ENCODE results near the gene TSPAN17.

- TF ChIP-seq PPARA (CRISPR knock-in tag; IDR thresholded peaks at IDR 0.05; ENCODE audit: borderline replicate concordance) (no peak), POU6F1 (CRISPR knock-in tag; IDR thresholded peaks at IDR 0.05; ENCODE audit: borderline replicate concordance, low read depth) (no peak), TCF4 (CRISPR knock-in tag; IDR thresholded peaks at IDR 0.05; ENCODE audit: borderline replicate concordance) (no peak), ARNTL (CRISPR knock-in tag; IDR thresholded peaks at IDR 0.05; ENCODE audit: borderline replicate concordance, low read depth) (no peak), GLIS3 (CRISPR knock-in tag; IDR thresholded peaks at IDR 0.05) (no peak), BACH2 (CRISPR knock-in tag; IDR thresholded peaks at IDR 0.05; ENCODE audit: borderline replicate concordance) (no peak), CREB5 (CRISPR knock-in tag; IDR thresholded peaks at IDR 0.05; ENCODE audit: low read depth) (no peak), CSRNP3 (CRISPR knock-in tag; IDR thresholded peaks at IDR 0.05) (no peak), CSDC2 (CRISPR knock-in tag; IDR thresholded peaks at IDR 0.05) (no peak), ZFP30 (CRISPR knock-in tag; IDR thresholded peaks at IDR 0.05) (no peak), PATZ1 (CRISPR knock-in tag; IDR thresholded peaks at IDR 0.05; ENCODE audit: borderline replicate concordance) (no peak)
Observed at GRCh38 chr5:176610435-176610773, 36.9 kb upstream of the TSPAN17 start.

Measured in SK-N-SH treated with all-trans-retinoic acid at 6 μM for 48 hours (cell line).